Glomerular visceral epithelial cell (primary cell): Measurements from ENCODE around the gene LCT.
"Not testable (repeated sequence)": the region's sequence is repeated elsewhere in the genome, so short reads cannot be mapped to it uniquely, and the experiment has no call there.

Experiments used
- DNase-seq: peaks from one replicate; pipeline ENCODE4 v3.0.0-alpha.2; 2016; ENCODE audit errors: extremely low spot score

Gene LCT

DNA sequence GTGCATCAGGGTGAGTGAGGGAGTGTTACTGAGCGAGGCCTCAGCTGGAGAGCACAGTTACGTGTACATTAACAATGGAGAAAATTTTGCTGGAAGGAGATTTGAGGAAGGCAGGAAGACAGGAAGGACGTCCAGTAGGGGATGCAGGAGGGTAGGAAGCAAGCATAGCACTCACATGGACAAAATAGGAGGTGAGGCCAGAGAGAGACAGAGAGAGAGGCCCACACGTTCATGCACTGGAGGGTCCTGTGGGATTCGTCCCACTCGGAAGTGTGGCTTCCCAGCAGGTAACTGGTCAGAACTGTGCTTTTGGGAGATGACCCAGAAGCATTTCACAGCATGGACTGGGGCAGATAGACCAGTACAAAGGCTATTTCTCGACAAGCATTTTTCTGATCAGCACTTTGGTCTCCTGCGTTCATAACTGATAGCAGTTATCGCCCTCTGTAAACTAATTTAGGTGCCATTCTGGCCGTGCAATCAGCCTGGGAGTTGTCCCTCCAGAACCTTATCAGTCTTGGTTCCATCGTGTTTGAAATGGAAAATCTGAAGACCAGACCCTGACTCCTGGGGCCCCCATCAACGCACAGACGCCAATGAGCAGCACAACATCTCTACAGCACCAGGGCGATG, 5.7 kb downstream of the LCT start:
- DNase-seq: no peak

- no peak for DNase-seq
Measured at GRCh38 chr2:135829378-135830135, 7.4 kb downstream of the LCT start.

DNA sequence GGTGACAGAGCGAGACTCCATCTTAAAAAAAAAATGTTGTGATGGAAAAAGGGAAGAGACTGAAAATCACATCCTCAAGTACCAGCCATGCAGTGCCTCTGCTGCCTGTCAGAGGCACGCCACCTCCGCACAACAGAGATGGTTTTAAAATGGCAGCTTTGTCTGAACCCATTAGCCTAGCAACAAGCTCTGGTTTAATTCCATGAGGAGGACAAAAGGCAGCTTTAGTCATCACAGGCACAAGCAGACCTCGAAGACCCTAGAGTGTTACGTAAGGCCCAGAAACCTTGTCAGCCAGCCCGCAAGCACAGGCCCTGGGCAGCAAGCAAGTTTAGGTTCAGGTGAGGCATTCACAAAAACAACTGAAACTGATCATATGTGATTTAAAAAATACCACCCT, 10.4 kb downstream of the LCT start:
- no peak for DNase-seq

DNA sequence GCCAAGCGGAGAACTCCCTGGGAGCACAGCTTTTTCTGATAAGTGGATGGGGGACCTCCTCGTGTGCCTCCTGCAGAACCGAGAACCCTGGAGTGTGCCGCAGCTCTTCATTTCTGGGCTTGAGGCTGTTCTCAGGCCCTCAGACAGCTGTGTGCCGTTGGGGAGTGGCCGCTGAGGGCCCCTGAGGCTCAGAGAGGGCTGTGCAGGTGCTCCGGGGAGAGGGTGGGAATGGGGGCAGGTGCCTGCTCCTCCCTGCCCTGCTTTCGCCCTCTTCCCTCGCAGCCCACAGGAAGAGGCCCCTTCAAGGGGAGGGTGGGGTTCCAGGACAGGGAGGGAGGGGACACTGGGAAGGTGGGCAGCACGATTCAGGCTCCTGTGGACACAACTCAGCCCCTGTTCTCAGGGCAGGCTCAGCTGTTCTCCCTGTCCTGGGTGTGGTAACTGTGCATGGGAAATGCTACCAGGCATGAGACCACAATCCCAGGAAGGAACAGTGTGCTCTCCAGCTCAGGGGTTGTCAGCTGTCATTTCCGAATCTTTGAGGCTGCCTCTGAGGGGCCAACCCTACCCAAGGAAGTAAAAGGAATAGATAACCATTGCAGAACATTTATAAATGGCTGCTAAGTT, 11.3 kb downstream of the LCT start:
- DNase-seq: no peak

GRCh38 chr2:135825131-135825530, 11.9 kb downstream of the LCT start:
- no peak for DNase-seq

DNA sequence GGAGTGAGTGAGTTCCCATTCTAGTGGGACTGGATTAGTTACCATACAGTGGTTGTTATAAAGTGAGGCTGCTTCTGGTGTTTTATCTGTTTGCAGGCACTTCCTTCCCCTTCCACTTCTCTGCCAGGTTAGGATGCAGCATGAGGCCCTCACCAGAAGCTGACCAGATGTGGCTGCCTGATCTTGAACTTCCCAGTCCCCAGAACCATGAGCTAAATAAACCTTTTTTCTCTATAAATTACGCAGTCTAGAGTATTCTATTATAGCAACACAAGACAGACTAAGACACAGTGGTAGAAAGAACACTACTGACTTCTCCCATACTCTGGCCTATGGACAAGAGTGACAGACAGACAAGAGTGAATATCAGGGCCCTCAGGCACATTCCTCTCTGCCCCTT, 14.1 kb downstream of the LCT start:
- no peak for DNase-seq

GRCh38 chr2:135821190-135821589, 15.8 kb downstream of the LCT start:
- DNase-seq: no peak

GRCh38 chr2:135820003-135820618, 16.9 kb downstream of the LCT start:
- DNase-seq: peak; percentile 75

DNA sequence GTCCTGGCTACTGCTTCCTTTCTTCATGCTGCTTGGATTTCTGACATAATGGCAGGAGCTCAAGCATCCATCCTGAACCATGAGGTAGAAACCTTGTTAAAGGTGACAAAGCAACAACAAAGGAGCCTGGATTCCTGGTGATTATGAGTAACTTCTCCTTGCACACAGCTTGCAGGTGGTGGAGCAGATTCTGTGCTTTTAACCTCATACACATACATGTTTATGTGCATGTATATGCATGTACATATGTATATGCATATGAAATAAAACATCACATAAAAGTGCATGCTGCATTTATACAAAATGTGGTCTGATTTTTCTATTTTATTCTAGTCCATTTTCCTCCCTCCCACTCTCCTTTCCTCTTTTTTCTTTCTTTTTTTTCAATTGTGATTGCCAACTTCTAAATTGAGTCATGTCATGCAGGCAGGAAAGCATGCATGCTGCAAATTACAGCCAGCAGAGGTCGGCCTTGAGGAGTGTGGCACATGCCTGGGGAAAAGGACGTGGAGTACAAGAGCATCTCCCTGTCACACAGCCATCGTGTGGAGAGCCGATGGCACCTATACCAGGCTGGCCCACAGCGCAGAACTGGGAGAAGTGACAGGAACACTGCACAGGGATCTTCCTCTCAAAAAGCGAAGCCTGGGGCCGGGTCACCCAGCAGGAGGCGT, 17.9 kb downstream of the LCT start:
- DNase-seq: peak; percentile 36

- no peak for DNase-seq
Measured at GRCh38 chr2:135817951-135818350, 19.0 kb downstream of the LCT start.

GRCh38 chr2:135817466-135817865, 19.5 kb downstream of the LCT start:
- no peak for DNase-seq

- no peak for DNase-seq
Measured at GRCh38 chr2:135815269-135815668, 21.7 kb downstream of the LCT start.

- no peak for DNase-seq
Measured at GRCh38 chr2:135812907-135813511, 24.0 kb downstream of the LCT start.

GRCh38 chr2:135807874-135808273, 29.1 kb downstream of the LCT start:
- not testable (repeated sequence) for DNase-seq

- DNase-seq: no peak
Measured at GRCh38 chr2:135803278-135803677, 33.7 kb downstream of the LCT start.

DNA sequence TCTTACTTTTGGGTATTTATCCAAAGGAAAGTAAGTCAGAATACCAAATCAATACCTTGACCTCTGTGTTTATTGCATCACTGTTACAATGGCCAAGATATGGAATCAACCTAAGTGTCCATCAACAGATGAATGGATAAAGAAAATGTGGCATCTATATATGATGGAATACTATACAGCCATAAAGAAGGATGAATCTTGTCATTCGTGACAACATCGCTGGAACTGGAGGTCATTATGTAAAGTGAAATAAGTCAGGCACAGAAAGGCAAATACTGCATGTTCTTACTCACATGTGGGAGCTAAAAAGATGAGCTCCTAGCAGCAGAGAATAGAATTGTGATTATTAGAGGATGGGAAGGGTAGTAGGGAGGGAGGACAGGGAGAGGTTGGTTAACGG, 34.6 kb downstream of the LCT start:
- DNase-seq: no peak

DNA sequence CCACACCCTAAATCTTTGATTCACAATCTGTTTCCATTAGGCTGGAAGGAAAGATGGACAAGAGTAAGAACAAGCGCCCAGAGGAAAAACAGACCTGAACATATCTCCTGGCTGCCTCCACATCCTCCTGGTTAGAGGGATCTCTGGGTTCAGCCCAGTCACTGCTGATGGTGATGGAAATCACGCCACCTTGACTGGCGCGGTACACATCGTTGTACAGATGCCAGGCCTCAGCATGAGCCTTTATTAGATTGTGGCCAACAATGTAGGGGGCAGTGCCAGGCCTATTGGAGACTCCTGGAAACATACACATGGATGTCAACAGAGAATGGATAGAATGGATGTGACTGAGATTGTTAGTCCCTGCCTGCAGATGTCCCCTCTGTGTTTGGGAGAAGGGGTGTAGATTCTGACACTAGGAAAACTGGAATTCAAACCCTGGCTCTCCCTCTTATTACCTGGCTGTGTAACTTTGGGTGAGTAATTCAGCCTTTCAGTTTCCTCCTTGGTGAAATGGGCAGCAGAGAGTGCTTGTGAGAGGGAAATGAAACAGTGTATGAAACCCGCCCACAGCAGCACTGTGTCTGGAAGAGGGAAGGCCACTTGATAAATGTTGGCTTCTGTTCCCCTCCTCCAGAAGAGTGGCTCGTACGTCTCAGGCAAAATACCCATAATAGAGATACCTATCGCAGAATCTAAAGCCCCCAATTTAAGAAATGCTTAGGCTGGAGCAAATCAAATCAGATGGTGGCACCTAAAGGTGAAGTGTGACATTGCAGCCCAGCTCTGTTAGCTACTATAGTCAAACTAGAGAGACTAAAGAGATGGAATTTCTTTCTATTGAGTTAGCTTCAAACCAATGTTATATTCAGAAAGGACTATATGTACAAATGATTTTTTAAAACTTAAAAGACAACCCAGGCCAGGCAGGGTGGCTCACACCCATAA, 36.2 kb downstream of the LCT start:
- DNase-seq: no peak

GRCh38 chr2:135799738-135800137, 37.2 kb downstream of the LCT start:
- no peak for DNase-seq

DNA sequence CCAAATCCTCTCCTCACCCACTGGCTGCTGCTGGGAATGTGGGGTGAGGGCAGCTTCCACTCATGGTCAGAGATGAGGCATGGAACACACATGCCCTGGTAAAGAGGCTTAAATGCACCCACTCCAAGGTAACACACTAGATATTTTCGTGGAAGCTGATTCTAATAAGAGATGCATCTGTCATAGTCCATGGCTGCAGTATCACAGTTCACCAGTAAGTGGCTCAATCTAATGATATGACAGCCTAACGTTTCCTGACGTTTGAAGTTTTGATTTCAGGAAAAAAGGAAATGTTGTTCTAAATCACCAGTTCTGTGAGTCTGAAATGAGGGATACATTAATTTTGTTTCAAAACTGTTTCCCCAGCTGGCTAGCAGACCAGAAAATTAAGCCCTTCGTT, 38.2 kb downstream of the LCT start:
- no peak for DNase-seq

DNA sequence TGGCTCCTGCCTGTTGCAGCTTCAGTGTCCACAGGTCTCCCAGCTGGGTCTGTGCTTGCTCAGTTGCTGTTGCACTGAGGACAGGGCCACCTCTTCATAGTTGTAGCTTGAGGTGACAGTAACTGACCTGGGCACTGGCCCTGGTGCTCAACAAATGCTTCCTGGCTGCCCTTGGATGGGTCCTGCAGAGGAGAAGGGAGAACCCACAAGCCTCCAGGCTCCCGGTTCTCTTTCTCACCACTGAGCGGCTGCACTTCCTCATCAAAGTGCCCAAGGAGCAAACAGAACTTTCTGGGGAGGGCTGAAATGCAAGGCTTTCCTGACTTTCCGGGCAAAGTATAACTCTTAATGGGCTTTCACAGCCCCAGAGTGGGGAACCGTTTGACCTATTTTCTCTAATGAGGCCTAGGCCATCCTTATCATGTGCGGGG, 38.7 kb downstream of the LCT start:
- DNase-seq: no peak
